Measurements from ENCODE around the gene KLF11.

DNA sequence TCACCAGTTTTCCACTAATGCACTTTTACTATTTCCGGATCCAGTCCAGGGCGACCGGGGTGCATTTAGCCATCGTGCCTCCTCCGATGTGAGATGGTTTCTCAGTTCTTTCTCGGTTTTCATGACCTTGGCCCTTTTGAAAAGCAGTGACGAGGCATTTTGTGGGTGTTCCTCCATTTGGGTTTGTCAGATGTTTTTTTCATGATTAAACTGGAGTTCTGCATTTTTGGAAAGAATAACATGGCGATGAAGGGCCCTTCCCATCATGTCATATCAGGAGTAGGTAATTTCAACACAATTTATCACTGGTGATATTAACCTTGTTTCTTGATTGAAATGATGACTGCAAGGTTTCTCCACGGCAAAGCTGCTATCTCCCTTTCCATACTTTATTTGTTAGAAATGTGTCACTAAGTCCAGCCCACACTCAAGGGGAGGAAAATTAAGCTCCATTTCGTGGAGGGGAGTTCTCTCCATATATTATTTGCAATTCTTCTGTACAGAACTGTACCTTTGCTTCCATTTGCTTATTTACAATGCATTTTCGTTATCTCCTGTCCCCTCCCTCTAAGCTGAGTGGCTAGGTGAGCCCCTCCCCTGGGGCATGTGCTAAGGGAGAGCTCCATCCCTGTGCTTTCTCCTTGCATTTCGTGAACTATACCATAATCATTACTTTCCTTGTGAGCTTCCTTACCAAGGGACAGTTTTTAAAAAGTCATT is 8.9 kb upstream of the KLF11 start:
- no peak for TF ChIP-seq EZH2phosphoT487 (IDR thresholded peaks at IDR 0.05; ENCODE audit: insufficient read depth, low read depth)
- TF ChIP-seq EZH2 (IDR thresholded peaks at IDR 0.05; ENCODE audit: insufficient read depth, poor library complexity, severe bottlenecking), result no peak

Data from GM23248 (cell line).